Brain microvascular endothelial cell (primary cell): ENCODE measurements around the gene GPR162.

Source experiments
- DNase-seq: peaks from one replicate; pipeline ENCODE4 v3.0.0-alpha.2; 2020
- H3K27ac ChIP-seq: fragments of 250-450 bp; sonication (Bioruptor Pico); 2 replicates; pipeline ENCODE4 v1.5.1; 2020; ENCODE audit warnings: mild to moderate bottlenecking, moderate library complexity
- H3K27me3 ChIP-seq: fragments of 250-450 bp; sonication (Bioruptor Pico); replicated peaks from 2 replicates; pipeline ENCODE4 v1.5.1; 2020; ENCODE audit warnings: mild to moderate bottlenecking
- H3K36me3 ChIP-seq: fragments of 250-450 bp; sonication (Bioruptor Pico); replicated peaks from 2 replicates; pipeline ENCODE4 v1.5.1; 2020; ENCODE audit warnings: mild to moderate bottlenecking
- H3K4me3 ChIP-seq: 2 replicates; pipeline ENCODE4 v1.5.1; 2011; ENCODE audit warnings: low read depth, mild to moderate bottlenecking, control low read depth, low read length, moderate library complexity
- in situ Hi-C: cut with HindIII; loops from 2 replicates; pipeline ENCODE4 v1.10.0; 2017; ENCODE audit warnings: low sequenced_read_pairs, low pct_ligation_motif_present
- TF ChIP-seq, protein P1 (sequence below): IDR thresholded peaks from 2 replicates; pipeline ENCODE4 v1.5.1; 2011; ENCODE audit warnings: low read depth, mild to moderate bottlenecking, moderate library complexity, low read length, control low read depth, inconsistent platforms; ENCODE audit errors: missing control alignments

The GPR162 gene

DNA sequence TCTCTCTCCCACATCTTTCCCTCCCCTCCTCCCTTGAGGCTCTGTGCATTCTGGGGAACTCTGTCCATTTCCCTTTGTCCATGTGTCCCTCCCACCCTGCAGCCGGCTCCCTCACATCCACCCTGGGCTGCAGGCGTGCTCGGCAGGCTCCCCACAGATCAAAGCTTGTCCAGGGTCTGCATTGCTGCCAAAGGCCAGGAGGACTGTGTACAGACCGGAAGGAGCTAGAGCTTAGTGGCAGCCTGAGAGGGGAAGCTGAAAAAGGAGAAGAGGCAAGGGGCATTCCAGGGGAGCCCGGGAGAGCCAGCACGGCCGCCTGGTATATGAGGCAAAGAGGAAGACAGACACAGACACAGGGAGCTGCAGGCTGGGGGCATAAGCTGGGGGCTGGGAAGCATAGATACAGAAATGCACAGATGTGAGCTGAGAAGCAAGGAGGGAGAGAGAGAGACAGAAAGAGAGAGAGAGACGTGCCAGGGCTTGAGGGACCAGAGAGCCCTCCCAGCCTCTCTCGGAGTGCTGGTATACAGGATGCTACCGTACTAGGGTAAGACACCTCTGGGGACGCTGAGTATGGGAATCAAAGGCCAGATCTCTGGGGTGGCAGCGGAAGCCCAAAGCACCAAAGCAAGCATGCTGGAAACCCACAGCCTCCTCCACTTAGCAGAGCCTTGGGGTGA is 29.0 kb upstream of the GPR162 start:
- TF ChIP-seq, protein P1, sequence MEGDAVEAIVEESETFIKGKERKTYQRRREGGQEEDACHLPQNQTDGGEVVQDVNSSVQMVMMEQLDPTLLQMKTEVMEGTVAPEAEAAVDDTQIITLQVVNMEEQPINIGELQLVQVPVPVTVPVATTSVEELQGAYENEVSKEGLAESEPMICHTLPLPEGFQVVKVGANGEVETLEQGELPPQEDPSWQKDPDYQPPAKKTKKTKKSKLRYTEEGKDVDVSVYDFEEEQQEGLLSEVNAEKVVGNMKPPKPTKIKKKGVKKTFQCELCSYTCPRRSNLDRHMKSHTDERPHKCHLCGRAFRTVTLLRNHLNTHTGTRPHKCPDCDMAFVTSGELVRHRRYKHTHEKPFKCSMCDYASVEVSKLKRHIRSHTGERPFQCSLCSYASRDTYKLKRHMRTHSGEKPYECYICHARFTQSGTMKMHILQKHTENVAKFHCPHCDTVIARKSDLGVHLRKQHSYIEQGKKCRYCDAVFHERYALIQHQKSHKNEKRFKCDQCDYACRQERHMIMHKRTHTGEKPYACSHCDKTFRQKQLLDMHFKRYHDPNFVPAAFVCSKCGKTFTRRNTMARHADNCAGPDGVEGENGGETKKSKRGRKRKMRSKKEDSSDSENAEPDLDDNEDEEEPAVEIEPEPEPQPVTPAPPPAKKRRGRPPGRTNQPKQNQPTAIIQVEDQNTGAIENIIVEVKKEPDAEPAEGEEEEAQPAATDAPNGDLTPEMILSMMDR = no peak
- no peaks in the 10 kb centered on the region for H3K36me3 ChIP-seq
- H3K27me3 ChIP-seq = no peaks in the 10 kb centered on the region
- in situ Hi-C loops = no loop called here
- DNase-seq = no peak
- no peak overlapping the region for H3K4me3 ChIP-seq
- H3K27ac ChIP-seq = no peak overlapping the region

- no peak overlapping the region for H3K27ac ChIP-seq
Measured at GRCh38 chr12:6795088-6795487, 26.5 kb upstream of the GPR162 start.

GRCh38 chr12:6796576-6796975 is 25.0 kb upstream of the GPR162 start:
- H3K36me3 ChIP-seq = no peaks in the 10 kb centered on the region
- TF ChIP-seq, protein P1 = no peak
- H3K27ac ChIP-seq = no peak overlapping the region
- no peaks in the 10 kb centered on the region for H3K27me3 ChIP-seq
- in situ Hi-C loops = no loop called here
- no peak overlapping the region for H3K4me3 ChIP-seq
- no peak for DNase-seq

More at GRCh38 chr12:6795088-6795487, 26.5 kb upstream of the GPR162 start:
- in situ Hi-C loops = no loop called here
- Histone ChIP-seq H3K36me3 (no peaks in the 10 kb centered on the region), H3K27me3 (no peaks in the 10 kb centered on the region), H3K4me3 (no peak overlapping the region)
- no peak for DNase-seq
- TF ChIP-seq, protein P1 = no peak

- in situ Hi-C loops = no loop called here
- Histone ChIP-seq H3K4me3 (no peak overlapping the region), H3K27me3 (no peaks in the 10 kb centered on the region), H3K27ac (no peak overlapping the region), H3K36me3 (no peaks in the 10 kb centered on the region)
- DNase-seq = no peak
- TF ChIP-seq, protein P1 = no peak
Measured at GRCh38 chr12:6799147-6799546, 22.5 kb upstream of the GPR162 start.

- Histone ChIP-seq H3K27ac (no peak overlapping the region), H3K4me3 (no peak overlapping the region), H3K36me3 (no peaks in the 10 kb centered on the region), H3K27me3 (no peaks in the 10 kb centered on the region)
- in situ Hi-C loops = no loop called here
- TF ChIP-seq, protein P1 = no peak
- no peak for DNase-seq
Measured at GRCh38 chr12:6807170-6807569, 14.5 kb upstream of the GPR162 start.

- H3K27ac ChIP-seq = no peak overlapping the region
- in situ Hi-C loops = no loop called here
- H3K4me3 ChIP-seq = no peak overlapping the region
- no peaks in the 10 kb centered on the region for H3K36me3 ChIP-seq
- TF ChIP-seq, protein P1 = no peak
- H3K27me3 ChIP-seq = no peaks in the 10 kb centered on the region
- no peak for DNase-seq
Measured at GRCh38 chr12:6809056-6809455, 12.6 kb upstream of the GPR162 start.
